Stimulated activated CD8-positive, alpha-beta memory T cell treated with anti-CD3 and anti-CD28 coated beads, Interleukin-15, amount 100 ng/mL, for 24 hours (primary cell): ENCODE measurements around the gene PPP1R14B.
A peak's percentile ranks its signal among the peaks of the same experiment; 100 is the strongest.

Experiments used
- DNase-seq: peaks from one replicate; pipeline ENCODE4 v3.0.0-alpha.2; 2020; ENCODE audit warnings: low read depth

PPP1R14B gene, protein sequence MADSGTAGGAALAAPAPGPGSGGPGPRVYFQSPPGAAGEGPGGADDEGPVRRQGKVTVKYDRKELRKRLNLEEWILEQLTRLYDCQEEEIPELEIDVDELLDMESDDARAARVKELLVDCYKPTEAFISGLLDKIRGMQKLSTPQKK

DNA sequence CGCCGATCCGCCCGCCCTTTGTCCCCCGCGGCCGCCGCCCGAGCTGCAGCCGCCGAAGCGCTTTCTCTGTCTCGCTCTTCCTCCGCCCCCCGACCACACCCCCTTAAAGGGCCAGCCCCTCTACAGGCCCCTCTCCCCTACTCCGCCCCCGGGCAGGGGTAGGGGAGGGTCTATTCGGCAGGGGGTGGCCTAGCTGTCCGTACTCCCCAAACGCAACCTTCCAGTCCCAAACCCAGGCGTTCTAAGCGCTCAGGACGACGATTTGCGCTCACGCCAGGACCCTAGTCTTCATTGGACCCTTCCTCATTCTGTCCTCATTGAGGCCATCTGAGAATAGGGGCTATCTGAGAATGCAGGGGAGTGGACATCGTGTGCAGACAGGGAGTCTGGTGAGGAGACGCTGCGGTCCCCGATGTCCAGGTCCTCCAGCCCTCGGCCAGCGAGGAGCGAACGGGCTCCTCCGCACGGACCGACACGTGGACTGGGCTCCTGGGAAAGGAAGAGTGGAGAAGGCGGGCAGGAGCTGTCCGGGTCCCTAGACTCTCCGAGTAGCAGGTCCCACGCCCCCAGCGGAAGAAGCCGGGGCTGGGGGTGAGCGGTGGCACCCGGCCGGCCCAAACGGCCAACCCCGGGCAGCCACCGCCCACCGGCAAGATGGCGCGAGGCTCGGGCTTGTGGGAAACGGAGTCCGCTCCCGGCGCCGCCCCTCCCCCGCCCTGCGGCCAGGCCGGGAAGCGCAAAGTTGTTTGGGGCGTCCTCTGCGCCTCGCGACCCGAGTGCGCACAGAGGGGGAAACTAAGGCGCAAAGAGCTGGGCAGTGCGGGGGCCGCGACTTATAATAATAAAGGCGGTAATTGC, at the start of gene PPP1R14B:
Gene PPP1R14B, minus strand, starts transcription at position 73 of the 858 bp plus-strand sequence. CDS start 270 bp downstream, outside the sequence.
- DNase-seq = peak; percentile 50

DNA sequence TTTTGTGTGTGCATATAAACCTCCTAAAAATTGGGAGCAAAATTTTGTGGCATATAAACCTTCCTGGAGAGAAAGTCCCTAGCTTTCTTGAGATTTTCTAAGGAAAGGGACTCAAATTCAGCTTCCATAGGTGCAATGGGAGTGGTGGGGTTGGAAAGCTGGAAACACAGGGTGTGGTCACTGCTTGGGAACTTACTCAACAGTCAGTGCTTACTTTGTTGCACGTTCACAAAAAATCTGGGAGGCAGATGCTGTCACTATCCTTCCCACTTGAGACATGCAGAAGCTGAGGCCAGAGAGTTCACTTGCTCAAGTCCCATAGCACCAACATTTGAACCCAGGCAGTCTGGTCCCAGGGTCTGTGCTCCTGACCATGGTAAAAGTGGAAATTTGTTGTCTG, 49.5 kb upstream of the PPP1R14B start:
- DNase-seq = no peak

DNA sequence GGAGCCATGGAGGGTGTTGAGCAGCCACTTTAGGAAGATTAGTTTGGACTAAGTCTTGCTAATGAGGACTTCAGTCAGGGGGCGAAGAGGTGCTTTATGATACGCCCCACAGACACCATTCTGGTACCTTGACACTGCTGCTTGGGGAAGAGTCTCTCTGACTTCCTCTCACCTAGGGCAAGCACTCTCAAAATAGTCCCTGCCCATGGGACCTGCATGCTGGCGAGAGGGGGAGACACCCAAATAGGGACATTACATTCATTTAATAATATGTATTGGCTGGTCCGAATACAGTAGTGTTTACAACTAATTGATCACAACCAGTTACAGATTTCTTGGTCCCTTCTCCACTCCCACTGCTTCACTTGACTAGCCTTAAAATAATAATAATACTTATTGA, 49.0 kb upstream of the PPP1R14B start:
- no peak for DNase-seq

DNA sequence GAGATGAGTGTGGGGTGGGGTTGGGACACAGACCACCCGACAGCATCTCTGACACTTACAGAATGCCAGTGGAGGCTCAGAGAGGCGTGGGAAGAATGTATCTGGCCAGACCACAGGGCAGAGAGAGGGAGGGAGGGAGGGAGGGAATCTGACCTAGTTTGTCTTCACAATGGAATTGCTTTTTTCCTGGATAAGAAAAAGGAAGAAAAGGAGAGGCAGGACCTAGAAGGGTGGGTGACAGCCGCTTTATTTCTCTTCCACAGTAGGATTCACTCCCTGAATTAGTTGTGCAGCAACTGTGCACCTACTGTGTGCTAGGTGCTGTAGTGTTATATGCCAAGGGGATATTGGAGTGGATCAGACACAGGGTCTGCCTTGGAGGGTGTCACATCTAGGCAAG, 48.0 kb upstream of the PPP1R14B start:
- DNase-seq = no peak

DNA sequence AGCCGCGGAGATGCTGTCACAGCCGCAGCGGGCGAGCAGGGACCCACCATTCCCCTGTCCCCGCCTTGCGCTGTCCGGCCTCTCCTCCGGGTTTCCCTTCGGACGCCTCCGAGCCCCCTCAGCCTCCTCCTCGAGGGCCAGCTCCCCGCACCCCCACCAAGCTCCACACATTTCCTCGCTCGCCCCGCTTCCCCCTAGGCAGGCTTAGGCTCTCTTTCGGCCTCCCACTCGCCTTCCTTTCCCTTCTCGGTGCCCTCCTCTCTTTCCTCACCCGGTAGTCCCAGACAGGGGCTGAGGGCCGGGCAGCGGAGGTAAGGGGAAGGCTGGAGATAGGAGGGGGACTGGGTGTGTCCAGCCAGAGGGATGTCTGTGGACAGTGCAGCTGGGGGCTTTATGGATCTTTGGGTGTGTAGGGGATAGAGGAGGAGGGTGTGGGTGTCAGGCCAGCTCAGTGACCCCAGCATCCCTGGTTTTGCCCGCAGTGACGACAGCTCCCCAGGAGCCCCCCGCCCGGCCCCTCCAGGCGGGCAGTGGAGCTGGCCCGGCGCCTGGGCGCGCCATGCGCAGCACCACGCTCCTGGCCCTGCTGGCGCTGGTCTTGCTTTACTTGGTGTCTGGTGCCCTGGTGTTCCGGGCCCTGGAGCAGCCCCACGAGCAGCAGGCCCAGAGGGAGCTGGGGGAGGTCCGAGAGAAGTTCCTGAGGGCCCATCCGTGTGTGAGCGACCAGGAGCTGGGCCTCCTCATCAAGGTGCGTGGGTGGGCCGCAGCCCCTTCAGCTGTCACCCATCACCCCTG, 45.9 kb upstream of the PPP1R14B start:
- no peak for DNase-seq

DNA sequence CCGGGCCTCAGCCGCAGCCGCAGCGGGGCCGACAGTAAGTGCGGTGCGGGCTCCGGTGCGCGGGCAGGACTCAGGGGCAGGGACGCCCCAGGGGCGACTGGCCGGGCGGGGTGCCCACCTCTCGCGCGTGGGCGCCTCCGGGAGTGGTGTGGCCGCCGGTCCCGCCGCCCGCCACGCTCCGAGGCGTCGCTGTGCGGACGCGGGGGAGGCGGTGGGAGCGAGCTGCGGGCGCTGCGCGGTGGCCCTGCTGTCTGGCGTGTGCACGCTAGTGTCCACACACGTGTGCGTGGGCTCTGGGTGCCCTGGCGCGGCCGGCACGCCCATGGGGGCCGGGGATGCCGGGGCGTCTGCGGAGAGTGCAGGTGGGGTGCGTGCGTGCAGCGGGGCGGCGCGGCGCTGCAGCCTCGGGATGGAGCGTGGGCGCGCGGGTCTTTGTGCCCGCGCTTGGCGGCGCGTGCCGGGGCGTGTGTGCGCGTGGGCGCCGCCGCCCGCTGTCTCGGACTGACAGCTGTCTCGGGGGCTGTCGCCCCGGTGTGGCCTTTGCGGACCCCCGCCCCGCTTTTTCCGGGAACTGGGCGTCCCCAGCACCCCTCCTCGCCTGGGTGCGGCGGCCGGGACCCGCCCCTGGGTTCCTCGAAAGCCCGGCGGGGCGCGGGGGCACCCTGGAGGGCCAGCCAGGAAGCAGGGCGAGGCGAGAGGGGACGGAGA, 45.2 kb upstream of the PPP1R14B start:
- DNase-seq = no peak

DNA sequence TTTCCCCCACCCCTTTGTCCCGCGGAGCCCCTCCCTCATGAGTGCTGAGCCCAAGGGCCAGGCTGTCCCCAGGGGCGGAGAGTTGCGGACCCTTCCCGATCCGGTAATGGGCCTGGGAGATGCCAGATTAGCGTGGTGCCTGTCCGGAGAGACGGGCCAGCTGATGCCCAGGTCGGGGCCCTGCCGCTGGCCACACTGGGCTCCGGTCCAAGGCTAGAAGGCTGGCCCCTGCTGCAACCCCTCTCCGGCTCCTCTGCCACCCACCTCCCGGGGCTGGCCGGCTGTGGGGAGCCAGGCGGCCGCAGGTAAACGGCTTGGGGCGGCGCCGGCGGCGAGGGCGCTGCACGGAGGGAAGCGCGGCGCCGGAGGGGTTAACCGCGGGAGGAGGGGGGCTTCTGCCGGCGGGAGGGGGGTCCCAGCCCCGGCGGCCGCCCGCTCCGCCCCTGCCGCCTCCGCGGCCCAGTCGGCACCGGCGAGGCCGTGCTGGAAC, 44.6 kb upstream of the PPP1R14B start, which contains the start of gene KCNK4:
Gene KCNK4, plus strand, starts transcription at position 41 of the 490 bp plus-strand sequence. CDS start 1,717 bp downstream, outside the sequence.
- DNase-seq = no peak

DNA sequence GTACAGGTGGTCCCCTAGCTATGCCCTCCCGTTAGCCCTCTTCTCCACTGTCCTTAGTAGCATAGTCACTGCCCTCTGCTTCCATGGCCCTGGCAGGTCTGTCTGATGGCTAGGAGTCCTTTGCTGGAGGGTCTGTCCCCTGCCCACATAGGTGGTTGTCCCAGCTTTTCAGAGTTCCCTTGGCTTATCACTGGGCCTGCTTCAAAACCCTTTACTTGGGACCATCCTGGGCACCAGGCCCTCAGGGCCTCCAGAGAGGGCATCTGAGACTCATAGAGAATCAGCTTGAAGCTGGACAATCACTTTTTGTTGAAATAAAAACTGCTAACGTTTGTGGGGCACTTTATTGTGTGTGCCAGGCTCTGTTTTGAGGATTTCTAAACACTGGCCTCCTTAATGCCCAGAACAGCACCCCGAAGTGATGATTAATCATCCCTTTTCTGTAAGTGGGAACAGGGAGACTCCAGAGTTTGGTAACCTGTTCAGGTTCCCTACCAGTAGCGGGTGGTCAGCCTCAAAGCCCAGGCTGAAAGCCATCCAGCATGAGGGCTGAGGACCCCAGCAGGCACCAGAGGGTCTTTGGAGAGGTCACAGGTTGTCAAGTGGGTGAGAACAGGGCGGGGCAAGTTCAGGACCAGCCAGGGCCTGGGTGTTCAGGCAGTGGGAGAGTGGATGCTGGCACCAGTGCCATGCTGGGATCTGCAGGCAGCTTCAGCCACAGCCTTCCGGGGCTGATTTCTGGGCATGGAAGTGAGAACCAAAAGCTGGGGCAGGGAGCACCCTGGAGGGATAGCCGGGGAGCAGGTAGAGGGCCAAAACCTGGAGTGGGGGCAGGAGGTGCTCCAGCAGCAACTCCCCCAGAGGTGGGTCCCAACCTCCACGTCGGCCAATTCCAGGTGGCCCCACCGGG, 43.9 kb upstream of the PPP1R14B start:
- no peak for DNase-seq

DNA sequence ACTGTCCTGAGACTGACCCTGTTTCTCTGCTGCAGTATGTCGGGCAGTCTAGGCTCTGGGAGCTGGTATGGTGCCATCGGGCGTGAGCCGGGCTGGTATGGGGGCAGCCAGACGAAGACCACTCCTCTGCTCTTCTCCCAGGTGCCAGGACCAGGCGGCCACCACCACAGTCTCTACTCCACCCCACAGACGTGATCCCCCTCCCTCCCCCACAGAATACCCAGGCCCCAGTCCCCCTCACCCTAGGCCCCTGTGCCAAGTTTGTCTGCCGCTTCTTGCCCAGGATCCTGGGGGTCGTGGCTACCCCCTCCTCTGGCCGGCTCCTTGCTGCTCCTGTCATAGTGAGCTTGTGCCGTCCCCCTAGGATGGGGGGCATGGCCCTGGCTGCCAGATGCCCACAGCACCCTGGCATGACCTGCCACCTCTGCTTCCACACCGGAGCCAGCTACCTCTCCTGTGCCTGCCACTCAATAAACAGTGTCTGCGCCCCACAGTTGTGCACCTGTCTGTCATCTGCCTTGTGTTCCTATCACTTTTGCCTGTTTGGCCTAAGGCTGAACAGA, 42.3 kb upstream of the PPP1R14B start:
- DNase-seq = no peak

DNA sequence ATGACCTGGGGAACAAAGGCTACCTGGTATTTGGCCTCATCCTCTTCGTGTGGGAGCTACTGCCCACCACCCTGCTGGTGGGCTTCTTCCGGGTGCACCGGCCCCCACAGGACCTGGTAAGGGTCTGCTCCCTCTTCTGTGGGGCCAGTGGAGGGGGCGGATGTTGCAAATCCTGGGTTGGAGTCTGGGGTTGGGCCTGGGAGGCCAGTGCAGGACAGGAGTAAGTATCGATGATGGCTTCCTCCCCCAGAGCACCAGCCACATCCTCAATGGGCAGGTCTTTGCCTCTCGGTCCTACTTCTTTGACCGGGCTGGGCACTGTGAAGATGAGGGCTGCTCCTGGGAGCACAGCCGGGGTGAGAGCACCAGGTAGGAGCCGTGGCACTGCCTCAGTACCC, 41.6 kb upstream of the PPP1R14B start:
- DNase-seq = no peak

DNA sequence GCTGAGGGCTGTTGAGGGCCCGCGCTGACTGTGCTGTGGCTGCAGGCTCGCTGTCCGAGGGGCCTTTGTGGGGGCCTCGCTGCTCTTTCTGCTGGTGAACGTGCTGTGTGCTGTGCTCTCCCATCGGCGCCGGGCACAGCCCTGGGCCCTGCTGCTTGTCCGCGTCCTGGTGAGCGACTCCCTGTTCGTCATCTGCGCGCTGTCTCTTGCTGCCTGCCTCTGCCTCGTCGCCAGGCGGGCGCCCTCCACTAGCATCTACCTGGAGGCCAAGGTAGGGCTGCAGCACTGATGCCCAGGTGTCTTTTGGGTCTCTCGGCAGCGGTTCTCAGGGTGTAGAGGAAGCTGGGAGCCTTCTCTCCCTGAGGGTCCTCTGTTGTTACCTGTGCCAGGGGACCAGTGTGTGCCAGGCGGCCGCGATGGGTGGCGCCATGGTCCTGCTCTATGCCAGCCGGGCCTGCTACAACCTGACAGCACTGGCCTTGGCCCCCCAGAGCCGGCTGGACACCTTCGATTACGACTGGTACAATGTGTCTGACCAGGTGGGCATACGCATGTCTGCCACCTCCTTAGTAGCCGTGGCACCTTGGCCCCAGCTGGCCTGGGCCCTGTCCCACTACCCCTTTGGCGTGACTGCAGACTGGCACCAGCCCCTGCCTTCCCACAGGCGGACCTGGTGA, 41.1 kb upstream of the PPP1R14B start:
- DNase-seq = no peak

DNA sequence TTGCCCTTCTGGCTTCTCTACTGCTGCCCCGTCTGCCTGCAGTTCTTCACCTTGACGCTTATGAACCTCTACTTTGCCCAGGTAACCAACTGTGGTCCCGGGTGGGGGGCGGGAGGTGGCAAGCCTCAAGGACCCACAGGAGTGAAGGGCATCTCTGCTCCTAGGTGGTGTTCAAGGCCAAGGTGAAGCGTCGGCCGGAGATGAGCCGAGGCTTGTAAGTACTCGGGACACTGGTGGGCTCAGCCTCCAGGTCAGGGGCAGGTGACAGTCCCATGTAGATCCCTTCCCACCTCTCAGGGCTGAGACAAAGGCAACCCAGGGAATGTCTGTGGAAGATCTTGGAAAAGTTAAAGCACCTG, 40.0 kb upstream of the PPP1R14B start:
- no peak for DNase-seq

DNA sequence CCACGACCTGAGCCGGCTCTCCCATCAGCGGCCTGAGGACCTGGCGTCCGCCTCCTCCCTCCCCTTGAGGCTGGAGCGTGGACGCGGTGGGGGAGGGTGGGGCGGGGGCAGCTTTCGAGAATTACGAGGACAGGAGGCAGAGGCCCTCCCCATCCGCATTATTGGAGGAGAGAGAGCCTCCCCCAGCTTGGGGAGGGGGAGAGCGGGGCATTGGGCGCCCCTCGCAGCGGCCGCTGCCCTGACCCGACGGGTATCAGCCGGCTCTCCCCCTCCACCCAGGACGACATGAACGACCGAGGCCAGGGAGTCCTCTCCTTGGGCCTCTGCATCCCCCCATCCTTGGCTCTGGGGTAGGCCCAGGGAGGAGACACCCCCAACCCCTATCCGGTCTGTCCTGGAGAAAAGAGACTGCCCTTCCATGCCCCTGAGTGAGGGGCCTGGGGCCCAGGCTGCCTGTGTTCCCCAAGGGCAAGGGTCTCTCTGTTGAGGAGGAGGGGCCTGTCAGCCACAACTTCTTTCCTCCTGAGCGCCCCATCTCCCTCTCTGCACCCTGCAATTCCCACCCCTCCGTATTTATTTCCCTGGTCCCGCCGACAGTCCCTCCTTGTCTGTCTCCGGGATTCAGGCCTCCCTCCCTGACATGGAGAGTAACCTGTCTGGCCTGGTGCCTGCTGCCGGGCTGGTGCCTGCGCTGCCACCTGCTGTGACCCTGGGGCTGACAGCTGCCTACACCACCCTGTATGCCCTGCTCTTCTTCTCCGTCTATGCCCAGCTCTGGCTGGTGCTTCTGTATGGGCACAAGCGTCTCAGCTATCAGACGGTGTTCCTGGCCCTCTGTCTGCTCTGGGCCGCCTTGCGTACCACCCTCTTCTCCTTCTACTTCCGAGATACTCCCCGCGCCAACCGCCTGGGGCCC, 39.4 kb upstream of the PPP1R14B start:
- DNase-seq = no peak

DNA sequence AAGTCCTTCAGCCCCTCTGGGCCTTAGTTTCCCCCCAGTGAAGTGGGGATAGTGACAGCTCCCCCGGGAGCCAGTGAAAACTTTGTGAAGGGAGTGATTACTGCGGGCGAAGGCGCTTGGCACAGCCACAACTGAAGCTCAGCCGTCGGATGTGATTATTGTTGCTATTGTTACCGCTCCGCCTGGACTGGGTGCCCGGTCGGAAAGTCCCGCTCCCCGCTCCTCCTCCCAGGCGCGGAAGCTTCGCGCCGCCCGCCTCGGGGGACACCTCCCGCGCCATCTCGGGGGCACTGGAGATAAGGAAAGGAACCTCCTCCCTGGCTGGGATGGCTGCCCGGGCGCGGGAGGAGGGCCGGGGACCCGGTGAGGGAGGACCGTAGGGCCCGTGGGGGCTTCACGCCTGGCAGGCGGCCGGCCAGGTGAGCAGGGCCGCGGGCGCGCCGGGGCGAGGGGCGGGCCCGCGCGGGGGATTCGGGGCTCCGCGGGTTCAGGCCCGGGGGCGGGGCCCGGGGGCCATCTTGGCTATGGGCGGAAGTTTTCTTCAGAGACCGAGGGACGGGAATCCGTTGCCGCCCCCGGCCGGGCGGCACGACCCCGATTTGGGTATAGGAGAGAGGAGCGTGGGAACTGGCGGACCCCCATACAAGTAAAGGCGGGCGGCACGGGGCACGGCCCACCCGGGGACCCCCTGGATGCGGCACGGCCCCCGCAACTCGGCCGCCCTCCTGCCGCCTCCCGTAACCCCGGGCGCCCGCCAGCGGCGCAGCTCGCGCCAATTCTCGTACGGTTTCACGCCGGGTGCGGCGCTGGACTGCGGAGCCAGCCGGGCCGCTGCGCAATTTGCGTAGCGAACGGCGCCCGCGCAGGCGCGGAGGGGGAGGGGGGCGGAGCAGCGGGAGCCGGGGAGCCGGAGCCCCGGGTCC, 38.5 kb upstream of the PPP1R14B start, which contains the start of gene GPR137:
Gene GPR137, plus strand, starts transcription at position 887 of the 923 bp plus-strand sequence. CDS start 677 bp downstream, outside the sequence.
- DNase-seq = peak; percentile 95

DNA sequence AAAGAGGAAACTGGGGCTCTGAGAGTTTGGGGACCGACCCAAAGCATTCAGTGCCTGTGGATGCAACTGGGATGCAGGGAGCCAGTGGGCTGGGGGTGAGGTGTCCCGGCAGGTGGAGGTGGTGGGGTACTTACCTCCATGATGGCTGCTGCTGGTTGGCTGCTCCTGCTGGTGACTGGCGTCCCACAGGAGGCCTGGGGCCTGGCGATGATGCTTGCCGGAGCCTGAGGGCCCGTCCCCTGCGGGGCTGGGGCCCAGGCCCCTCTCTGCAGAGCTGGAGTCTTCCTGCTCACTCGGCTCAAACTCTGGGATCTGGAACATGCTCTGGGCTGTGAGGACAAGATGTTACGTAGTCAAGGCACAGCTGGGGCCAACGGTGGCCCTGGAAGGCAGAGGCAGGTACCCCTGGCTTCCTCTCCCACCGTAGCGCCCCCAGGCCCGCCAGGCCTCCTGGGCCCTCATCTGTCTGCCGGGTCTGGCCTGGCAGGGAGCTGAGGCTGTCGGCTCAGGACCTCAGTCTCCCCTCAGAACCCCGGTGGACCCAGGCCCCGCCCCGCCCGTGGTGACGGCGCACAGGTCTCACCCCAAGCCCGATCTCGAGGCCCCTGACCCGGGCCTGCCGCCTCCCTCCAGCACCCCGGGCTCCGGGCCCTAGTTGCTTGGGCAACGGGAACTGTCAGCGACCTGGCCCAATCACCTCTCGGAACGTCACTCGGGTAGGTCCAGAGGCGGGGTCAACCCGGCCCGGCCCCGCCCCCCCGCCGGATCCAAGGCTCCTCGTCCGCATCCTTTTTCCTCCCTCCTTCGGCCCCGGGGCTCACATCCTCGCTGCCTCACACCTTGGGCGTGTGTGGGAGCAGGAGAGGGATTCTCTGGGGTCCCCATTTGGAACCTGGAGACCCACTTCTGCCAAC, 37.6 kb upstream of the PPP1R14B start, which contains the start of gene BAD:
Gene BAD, minus strand, starts transcription at position 618 of the 914 bp plus-strand sequence. Its CDS starts 297 bp downstream, at position 321.
- DNase-seq = peak; percentile 90

DNA sequence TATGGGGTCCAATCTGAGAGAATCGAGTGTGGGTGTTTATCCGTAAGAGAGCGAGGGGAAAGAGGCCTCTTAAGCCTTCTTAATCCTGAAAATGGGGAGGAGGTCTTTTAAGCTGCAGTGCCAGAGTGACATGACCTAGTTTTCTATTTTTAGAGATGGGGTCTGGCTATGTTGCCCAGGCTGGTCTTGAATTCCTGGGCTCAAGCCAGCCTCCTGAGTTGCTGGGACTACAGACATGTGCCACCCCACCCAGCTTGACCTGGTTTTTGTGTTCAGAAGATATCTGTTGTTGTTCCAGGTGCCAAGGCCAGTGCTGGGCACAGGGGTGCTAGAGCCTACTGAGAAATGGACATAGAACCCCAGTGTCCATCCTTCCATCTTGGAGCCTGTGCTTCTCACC, 36.3 kb upstream of the PPP1R14B start:
- no peak for DNase-seq
